Muscle of arm (tissue), 12 donors: Measurements from ENCODE around the gene CREBBP. TPM values are rescaled to one million over a fixed set of nuclear protein-coding genes. Genes with fewer than 3 reads are reported as not detected.
A peak's percentile ranks its signal among the peaks of the same experiment; 100 is the strongest.

Experiments used
- DNase-seq: peaks from one replicate; pipeline ENCODE4 v3.0.0-alpha.2; 2013
- polyA plus RNA-seq, 12 donors: library from polyadenylated mRNA; unstranded; fragments of 120-200 nt; gene quantifications; one replicate each; pipeline ENCODE4 v1.2.1, GENCODE V29; 2013; ENCODE audit not compliant: insufficient read length in 12 of 12

CREBBP gene
- polyA plus RNA-seq, 12 donors: 39.6 to 100 (median 45.4) TPM; not detected in 1

GRCh38 chr16:3829631-3830536, 50.6 kb downstream of the CREBBP start:
- DNase-seq: no peak

GRCh38 chr16:3825940-3826339, 54.6 kb downstream of the CREBBP start:
- no peak for DNase-seq

DNA sequence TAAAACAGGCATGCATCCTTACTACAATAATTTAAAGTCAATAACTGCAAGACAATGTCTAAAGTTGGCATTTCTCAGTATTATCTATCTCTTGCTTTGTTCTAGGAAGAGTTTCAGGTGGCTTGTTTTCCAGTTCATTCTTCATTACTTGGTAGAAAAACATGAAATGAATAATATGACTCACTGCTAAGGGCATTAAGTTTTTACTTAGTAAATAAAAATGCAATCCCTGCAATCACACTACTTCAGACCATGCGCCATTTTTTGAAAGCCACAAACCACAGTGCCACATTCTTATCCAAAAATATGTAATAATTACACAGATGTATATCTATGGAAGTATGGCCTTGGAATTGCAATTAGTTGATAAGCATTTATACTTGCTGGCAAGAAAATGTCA, 55.4 kb downstream of the CREBBP start:
- DNase-seq: no peak

GRCh38 chr16:3824121-3824795, 56.3 kb downstream of the CREBBP start:
- DNase-seq: no peak

- DNase-seq: no peak
Observed at GRCh38 chr16:3823427-3823826, 57.1 kb downstream of the CREBBP start.

DNA sequence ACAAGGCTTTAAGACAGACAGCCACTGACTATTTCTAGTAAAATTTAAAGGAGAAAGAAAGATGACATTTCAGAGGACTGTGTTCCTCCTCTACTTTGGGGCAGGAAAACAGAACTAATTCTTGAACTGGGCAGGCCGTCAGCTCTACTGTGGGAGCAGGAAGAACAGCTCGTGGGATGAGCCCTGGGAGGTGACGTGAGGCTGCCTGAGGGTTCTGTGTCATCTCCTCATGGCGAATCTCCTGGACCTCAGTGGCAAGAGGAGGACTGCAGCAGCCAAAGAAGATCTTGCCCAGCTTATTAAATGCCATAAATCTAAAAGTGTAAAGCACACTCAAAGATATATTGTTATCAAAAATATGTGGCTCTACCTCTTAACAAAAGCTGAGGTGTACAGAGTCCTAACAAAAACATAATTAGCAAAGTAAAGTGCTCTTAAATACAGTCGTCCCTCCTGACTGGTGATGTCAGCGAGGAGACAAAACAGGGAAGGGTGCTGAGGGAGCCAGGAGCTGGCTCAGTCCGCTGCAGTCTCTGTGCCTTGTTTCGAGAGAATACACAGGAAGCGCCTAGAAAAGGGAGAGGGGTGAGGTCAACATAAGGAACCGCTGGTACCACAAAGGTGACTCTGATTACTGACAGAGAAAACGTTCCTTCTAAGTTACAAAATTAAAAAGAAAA, 58.0 kb downstream of the CREBBP start:
- DNase-seq: no peak

DNA sequence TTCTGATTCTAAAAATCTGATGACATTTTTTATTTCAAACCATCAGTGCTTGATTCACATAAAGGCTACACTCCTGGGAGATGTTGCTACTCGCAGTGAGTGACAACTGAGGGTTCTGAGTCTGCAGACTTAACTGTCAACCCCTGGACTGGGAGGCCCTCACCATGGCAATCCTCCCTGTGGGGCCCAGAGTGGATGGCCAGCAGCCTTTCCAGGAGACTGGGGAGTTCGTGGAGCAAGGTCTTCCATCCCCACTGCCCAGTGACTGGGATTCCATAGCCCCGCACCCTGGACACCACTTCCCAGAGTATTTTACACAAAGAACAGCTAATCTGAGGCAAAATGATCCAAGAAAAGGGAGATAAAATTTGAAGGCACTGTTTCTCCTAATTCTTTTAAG, 59.3 kb downstream of the CREBBP start:
- DNase-seq: no peak

- peak; percentile 80 for DNase-seq
Observed at GRCh38 chr16:3819746-3820724, 60.5 kb downstream of the CREBBP start.

GRCh38 chr16:3819175-3819527, 61.4 kb downstream of the CREBBP start:
- DNase-seq: peak; percentile 13

GRCh38 chr16:3816326-3816725, 64.2 kb downstream of the CREBBP start:
- no peak for DNase-seq

DNA sequence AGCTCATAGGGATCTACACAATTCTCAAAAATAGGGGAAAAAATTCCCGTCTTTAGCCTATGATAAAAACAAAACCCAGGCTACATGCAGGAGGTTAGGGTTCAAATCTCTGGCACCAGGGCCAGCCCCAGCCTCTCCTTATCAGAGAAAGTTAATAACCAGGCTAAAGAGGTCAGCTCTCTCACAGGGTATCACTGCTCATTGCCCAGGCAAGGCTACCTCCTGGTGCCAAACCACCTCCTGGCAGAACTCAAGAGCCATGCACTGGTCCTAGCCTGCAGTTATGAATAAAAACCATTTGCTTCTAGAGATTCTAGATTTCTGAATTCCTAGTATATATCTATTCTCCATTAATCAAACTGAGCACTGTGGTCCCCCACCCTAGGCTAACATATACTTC, 65.8 kb downstream of the CREBBP start:
- DNase-seq: no peak

DNA sequence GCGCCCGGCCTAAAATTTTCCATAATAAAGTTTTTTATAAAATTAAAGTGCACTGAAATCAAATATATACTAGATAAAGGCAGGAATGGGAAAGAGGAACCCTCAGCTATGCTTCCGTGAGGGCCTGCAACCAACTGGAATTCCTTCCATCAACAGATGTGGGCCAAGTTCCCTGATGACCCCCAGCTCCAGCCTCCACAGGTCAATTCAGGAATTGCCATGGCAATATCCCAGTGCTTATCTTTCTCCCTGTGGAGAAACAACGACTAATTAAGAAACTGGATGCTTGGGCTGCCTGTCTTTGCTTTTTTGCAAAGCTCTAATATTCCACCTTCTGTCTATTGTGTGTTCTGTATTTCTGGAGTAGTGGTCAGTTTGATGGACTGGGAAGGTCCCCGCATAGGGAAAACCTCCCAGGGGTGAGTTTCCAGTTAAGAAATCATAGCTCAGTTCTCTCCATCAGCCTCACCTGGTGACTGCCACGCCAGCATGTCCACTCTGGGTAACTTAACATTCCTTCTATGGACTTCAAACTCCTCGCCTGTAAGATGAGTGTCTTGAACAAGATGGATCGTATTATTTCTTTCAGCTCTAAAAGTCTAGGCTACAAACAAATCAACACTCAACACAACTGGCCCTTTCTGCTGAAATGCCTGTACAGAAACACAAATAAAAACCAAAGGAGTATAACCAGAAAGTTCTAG, 67.9 kb downstream of the CREBBP start:
- no peak for DNase-seq

- no peak for DNase-seq
Observed at GRCh38 chr16:3810818-3811217, 69.7 kb downstream of the CREBBP start.

- DNase-seq: no peak
Observed at GRCh38 chr16:3810198-3810664, 70.3 kb downstream of the CREBBP start.

GRCh38 chr16:3808308-3809063, 72.0 kb downstream of the CREBBP start:
- DNase-seq: no peak

- DNase-seq: no peak
Observed at GRCh38 chr16:3807425-3808123, 72.9 kb downstream of the CREBBP start.

DNA sequence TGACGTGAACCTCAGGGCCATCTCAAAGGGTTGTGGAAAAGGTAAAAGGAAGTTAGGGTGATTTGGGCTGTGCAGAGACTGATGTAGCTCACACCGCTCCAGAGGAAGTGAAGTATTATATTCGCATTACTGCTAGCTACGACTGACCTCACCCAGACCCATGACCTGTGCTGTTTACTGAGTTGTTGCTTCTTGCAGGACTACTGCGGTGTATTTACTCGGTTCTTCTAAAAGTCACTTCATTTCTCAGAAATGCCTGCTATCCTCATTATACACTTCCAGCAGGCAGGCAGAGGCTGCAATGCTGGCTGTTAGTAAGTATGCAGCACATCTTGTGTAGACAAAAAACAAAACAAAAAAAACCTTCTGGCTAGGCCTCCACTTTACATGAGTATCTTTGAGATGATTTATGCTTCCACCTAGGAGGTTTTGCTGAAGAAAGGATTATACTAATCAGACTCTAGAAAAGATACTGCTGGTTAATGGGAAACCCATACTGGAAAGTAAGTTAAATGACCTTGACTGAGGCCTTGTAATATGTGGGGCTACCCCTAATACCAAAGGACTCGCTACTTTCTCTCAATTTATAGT, 76.0 kb downstream of the CREBBP start:
- no peak for DNase-seq

DNA sequence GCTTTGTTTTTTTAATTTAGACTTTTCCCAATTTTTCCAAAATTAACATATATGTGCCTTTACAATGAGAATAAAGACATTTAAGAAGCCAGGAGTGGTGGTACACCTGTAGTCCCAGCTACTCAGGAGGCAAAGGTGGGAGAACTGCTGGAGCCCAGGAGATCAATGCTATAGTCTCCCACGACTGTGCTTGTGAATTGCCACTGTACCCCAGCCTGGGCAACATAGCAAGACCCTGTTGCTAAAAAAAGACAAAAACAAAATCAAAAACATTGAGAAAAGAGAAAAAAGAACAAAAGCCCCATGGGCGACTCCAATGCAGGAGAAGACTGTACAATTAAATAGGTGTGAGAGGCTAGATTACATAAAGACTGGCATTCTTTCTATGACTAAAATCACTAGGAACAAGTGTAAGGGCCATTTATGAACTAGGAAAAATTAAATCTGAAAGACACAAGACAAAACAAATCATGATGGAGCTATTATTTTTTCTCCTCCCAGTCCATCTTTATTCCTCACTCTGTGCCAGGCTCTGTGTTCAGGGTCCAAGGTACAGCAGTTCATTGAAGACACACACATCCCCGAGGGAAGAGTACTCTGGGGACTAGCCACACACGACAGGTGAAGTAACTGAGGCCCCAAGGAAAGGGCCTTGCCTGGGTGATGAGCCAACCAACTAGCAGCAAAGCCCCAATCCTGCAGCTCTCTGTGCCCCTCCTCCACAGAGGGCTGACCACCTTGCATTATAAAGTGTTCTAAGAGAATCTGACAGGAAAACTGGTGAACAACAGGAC, 79.8 kb downstream of the CREBBP start:
- no peak for DNase-seq
